Activated CD8-positive, alpha-beta T cell treated with anti-CD3 and anti-CD28 coated beads, Interleukin-2, amount 10 ng/mL, durations not matched to agents 7 days and 5 days (primary cell): ENCODE data around the gene OPN1SW. TPM values are rescaled to one million over a fixed set of nuclear protein-coding genes. Genes with fewer than 3 reads are reported as not detected.

Source experiments
- ATAC-seq: fragments of 150-1000 bp; cut with Tn5 transposase; one replicate; pipeline ENCODE4 v1.10.0; 2021; ENCODE audit warnings: moderate library complexity
- CTCF ChIA-PET: fragments of 350-600 bp; sonication (Branson Sonifier 250); formaldehyde crosslinking; loops from one replicate; lab custom pipeline; 2021; ENCODE audit warnings: antibody characterized with exemption; lab: Charles Lee
- POLR2A ChIA-PET: fragments of 350-600 bp; sonication (Branson Sonifier 250); formaldehyde crosslinking; loops from one replicate; lab custom pipeline; 2021; ENCODE audit warnings: antibody characterized with exemption; lab: Charles Lee
- DNase-seq: peaks from one replicate; pipeline ENCODE4 v3.0.0-alpha.2; 2020
- H3K27ac Mint-ChIP-seq: one replicate; pipeline ENCODE4 v1.8.0; 2021; ENCODE audit warnings: mild to moderate bottlenecking, mixed read lengths
- H3K27me3 Mint-ChIP-seq: one replicate; pipeline ENCODE4 v1.8.0; 2021; ENCODE audit warnings: low read depth, mixed read lengths
- H3K36me3 Mint-ChIP-seq: one replicate; pipeline ENCODE4 v1.8.0; 2021; ENCODE audit warnings: low read depth, mixed read lengths
- H3K4me1 Mint-ChIP-seq: one replicate; pipeline ENCODE4 v1.8.0; 2021; ENCODE audit warnings: low read depth, mixed read lengths
- H3K4me3 Mint-ChIP-seq: one replicate; pipeline ENCODE4 v1.8.0; 2021; ENCODE audit warnings: mild to moderate bottlenecking, mixed read lengths
- H3K9me3 Mint-ChIP-seq: one replicate; pipeline ENCODE4 v1.8.0; 2022; ENCODE audit warnings: mixed read lengths; ENCODE audit not compliant: insufficient read depth
- total RNA-seq, 2 experiments: library from RNA; stranded (reverse); gene quantifications; one replicate each; pipeline ENCODE4 v1.2.3, GENCODE V29; 2021

The OPN1SW gene
- total RNA-seq, 2 experiments from 2014 or later: not detected

DNA sequence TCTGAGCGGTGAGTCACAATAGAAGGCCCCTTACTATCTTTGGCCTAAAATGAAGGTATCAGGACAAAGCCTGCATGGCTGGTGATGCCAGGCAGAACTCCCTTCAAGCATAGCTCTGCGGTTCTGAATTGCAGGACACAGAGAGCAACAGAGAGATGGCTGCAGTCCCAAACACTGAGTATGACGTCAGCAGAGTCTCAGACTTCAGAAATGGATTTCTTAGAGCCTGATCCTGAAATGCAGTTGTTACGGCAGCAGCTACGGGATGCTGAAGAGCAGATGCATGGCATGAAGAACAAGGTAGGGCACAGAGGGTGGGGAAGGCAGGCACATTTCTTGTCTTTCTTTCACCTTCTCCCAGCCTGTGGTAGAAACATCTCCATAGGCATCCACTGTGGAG lies 29.6 kb upstream of the OPN1SW start:
- ChIA-PET POLR2A (no interaction called here), CTCF (no interaction called here)
- H3K4me1 Mint-ChIP-seq: no peaks in the 10 kb centered on the region
- H3K9me3 Mint-ChIP-seq: no peaks in the 10 kb centered on the region
- no peak for DNase-seq
- H3K27ac Mint-ChIP-seq: no peak overlapping the region
- H3K36me3 Mint-ChIP-seq: no peaks in the 10 kb centered on the region
- ATAC-seq: no peak
- no peak overlapping the region for H3K4me3 Mint-ChIP-seq
- no peaks in the 10 kb centered on the region for H3K27me3 Mint-ChIP-seq

DNA sequence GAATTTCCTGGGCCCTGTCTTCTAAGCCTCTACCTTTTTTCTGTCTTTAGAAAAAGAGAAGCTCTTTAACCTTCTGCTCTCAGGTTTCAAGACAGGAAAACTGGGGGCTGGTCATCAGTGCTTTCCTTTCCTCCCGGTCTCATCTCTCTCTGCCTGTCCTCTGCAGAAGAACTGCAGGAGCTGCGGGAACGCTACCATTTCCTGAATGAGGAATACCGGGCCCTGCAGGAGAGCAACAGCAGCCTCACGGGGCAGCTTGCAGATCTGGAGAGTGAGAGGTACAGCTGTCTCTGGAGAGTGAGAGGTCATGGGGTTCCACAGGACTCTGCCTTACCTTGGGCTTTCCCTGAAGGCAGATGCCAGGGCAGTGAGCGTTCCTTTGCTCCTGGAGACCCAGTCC lies 28.9 kb upstream of the OPN1SW start:
- no peaks in the 10 kb centered on the region for H3K27me3 Mint-ChIP-seq
- no peak for DNase-seq
- H3K4me3 Mint-ChIP-seq: no peak overlapping the region
- no peak for ATAC-seq
- ChIA-PET CTCF (interaction anchor here (1.1 to 1.2 kb wide), 2 partner anchors 10 to 58 kb away, joined by 3 to 5 read pairs; partner anchors contain the start of gene ATP6V1F), POLR2A (no interaction called here)
- H3K36me3 Mint-ChIP-seq: no peaks in the 10 kb centered on the region
- H3K27ac Mint-ChIP-seq: no peak overlapping the region
- H3K4me1 Mint-ChIP-seq: no peaks in the 10 kb centered on the region
- H3K9me3 Mint-ChIP-seq: no peaks in the 10 kb centered on the region

DNA sequence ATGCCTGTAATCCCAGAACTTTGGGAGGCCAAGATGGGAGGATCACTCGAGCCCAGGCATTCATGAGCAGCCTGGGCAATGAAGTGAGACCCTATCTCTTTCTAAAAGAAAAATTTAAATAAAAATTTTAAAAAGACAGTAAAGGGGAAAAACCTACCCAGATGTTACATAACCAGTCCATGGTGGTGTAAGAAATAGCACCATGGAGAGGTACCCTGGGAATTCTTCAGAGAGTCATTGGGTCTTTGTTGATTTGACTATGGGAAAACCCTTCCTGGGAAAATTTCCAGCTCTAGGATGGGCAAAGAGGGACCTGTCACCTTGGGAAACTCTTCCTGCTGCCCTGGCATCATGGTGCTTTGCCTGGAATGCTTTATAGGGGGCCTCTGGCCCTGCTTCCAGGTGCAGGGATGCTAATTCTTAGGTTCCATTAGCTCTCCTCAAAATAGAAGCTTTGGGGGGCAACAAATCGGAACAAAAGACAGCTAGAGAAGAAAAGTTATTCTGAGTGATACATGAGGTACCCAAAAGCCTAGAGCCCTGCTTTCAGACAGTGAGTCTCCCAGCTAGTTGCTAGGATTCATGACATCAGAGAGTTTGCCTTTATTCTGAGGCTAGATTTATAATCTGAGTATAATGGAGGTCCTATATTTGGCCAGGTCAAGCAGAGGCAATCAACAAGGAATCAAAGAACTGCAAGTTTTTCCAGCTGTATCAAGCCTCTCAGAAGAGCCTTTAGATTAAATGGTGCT lies 26.2 kb upstream of the OPN1SW start:
- ChIA-PET CTCF (interaction anchor here (1.1 to 1.7 kb wide), 3 partner anchors 15 to 290 kb away, joined by 3 to 6 read pairs (median 3); no protein-coding TSS in a partner anchor), POLR2A (interaction anchor here (1.4 kb wide), 1 partner anchor 11 kb away, joined by 4 read pairs; no protein-coding TSS in a partner anchor)
- H3K4me3 Mint-ChIP-seq: no peak overlapping the region
- no peaks in the 10 kb centered on the region for H3K4me1 Mint-ChIP-seq
- H3K36me3 Mint-ChIP-seq: no peaks in the 10 kb centered on the region
- no peaks in the 10 kb centered on the region for H3K27me3 Mint-ChIP-seq
- DNase-seq: no peak
- no peak for ATAC-seq
- no peaks in the 10 kb centered on the region for H3K9me3 Mint-ChIP-seq
- H3K27ac Mint-ChIP-seq: no peak overlapping the region

DNA sequence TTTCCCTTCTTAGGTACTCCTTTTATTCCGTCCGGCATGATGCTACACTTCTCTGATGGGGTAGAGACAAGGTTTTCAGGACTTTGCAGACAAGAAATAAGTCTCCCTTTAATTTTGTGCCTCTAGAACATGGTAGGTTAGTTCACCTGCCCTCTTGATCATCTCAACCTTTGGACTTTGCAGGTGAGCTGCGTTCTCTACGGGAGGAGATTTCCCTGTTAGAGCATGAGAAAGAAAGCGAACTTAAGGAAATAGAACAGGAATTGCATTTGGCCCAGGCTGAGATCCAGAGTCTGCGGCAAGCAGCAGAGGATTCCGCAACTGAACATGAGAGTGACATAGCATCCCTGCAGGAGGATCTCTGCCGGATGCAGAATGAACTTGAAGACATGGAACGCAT lies 25.4 kb upstream of the OPN1SW start:
- H3K36me3 Mint-ChIP-seq: no peaks in the 10 kb centered on the region
- POLR2A ChIA-PET: interaction anchor here (1.4 kb wide), 1 partner anchor 10 kb away, joined by 4 read pairs; no protein-coding TSS in a partner anchor
- H3K27me3 Mint-ChIP-seq: no peaks in the 10 kb centered on the region
- DNase-seq (no peak), ATAC-seq (no peak)
- no peaks in the 10 kb centered on the region for H3K9me3 Mint-ChIP-seq
- H3K27ac Mint-ChIP-seq: no peak overlapping the region
- CTCF ChIA-PET: interaction anchor here (1.1 kb wide), 1 partner anchor 14 kb away, joined by 3 read pairs; no protein-coding TSS in a partner anchor
- no peak overlapping the region for H3K4me3 Mint-ChIP-seq
- H3K4me1 Mint-ChIP-seq: no peaks in the 10 kb centered on the region

DNA sequence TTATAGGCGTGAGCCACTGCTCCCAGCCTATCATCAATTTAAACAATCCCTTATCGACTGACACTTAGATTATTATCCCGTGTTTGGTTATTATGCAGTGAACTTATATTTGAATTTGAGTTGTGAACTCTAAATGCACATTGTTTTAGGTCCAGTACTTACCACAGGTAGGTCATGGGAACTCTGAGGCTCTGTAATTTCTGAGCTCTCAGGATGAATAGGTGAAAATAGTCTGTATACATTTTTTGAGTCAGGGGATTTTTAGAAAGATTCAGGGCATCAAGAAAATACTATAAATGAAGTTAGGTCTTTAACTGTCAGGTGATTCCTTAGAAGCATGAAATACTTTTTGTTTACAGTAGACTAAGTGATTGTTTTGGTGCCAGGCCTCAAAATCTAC lies 25.0 kb upstream of the OPN1SW start:
- no peaks in the 10 kb centered on the region for H3K9me3 Mint-ChIP-seq

DNA sequence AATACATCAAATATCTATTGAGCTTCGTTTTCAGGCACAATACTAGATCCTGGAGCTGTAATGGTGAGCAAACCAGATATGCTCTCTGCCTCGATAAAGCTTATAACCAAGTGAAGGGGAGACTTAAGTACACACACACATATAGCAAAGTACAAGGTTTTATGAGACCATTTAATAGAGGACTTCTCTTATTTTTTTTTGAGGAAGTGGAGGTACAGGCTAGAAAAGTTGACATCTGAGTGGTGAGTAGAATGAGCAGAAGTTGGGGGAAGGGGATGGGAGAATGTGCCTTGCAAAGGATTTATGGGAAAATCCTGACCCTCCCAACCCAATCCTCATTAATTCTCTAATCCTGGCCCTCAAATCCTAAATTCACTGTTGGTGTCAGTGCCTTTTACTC lies 23.9 kb upstream of the OPN1SW start:
- Mint-ChIP-seq H3K4me1 (no peaks in the 10 kb centered on the region), H3K27me3 (no peaks in the 10 kb centered on the region), H3K27ac (no peak overlapping the region), H3K9me3 (no peaks in the 10 kb centered on the region), H3K4me3 (no peak overlapping the region), H3K36me3 (no peaks in the 10 kb centered on the region)
- DNase-seq (no peak), ATAC-seq (no peak)
- POLR2A ChIA-PET: no interaction called here
- CTCF ChIA-PET: no interaction called here

More for the DNA sequence above, 25.0 kb upstream of the OPN1SW start:
- DNase-seq (no peak), ATAC-seq (no peak)
- Mint-ChIP-seq H3K4me3 (no peak overlapping the region), H3K27ac (no peak overlapping the region), H3K4me1 (no peaks in the 10 kb centered on the region), H3K36me3 (no peaks in the 10 kb centered on the region), H3K27me3 (no peaks in the 10 kb centered on the region)
- CTCF ChIA-PET: no interaction called here
- POLR2A ChIA-PET: no interaction called here

DNA sequence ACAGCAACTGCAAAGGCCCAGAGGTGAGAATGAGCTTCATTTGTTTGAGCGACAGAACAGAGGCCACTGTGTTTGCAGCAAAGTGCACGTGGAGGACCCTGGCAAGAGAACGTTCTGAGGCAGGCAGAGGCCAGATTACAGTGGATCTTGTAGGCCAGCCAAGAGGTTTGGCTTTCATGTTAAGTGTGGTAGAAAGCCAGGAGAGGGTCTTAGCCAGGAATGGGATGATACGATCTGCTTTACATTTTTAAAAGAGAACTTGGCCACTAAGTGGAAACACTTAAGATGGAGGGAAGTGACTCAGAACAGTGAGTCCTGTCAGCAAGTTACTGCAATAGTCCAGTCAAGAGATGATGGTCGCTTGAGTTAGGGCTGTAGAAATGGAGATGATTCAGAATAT lies 20.7 kb upstream of the OPN1SW start:
- Mint-ChIP-seq H3K27ac (no peak overlapping the region), H3K9me3 (no peaks in the 10 kb centered on the region), H3K4me3 (no peak overlapping the region), H3K27me3 (no peaks in the 10 kb centered on the region), H3K4me1 (peaks cover 12% of the 10 kb centered on the region), H3K36me3 (no peaks in the 10 kb centered on the region)
- ATAC-seq: no peak
- ChIA-PET POLR2A (no interaction called here), CTCF (interaction anchor here (1.2 to 1.4 kb wide), 3 partner anchors 35 to 87 kb away, joined by 3 to 6 read pairs (median 3); no protein-coding TSS in a partner anchor)
- no peak for DNase-seq

DNA sequence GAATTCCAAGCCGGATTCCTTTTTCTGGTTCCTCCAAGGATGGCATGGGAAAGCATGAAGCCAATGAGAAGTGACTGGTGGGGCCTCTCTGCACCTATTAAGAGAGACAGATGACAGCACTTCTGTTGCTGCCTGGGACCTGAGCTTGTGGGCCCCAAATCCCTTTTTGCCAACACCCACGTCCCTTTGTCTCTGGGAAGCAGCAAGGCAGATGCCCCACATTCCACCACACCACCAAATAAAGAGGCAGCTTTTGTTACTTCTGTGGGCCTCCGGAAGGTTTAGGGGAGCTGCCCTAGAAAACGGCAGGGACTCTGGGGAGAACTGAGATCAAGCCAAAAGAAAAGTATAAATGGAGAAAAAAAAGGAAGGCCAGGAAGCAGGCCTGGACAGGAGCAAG lies 19.5 kb upstream of the OPN1SW start:
- H3K27ac Mint-ChIP-seq: no peak overlapping the region
- H3K27me3 Mint-ChIP-seq: peaks cover 4% of the 10 kb centered on the region
- CTCF ChIA-PET: interaction anchor here (1.0 to 1.4 kb wide), 4 partner anchors 9 to 89 kb away, joined by 3 to 8 read pairs (median 4); no protein-coding TSS in a partner anchor
- ATAC-seq (no peak), DNase-seq (no peak)
- no peaks in the 10 kb centered on the region for H3K36me3 Mint-ChIP-seq
- H3K4me3 Mint-ChIP-seq: no peak overlapping the region
- POLR2A ChIA-PET: no interaction called here
- peaks cover 16% of the 10 kb centered on the region for H3K4me1 Mint-ChIP-seq
- H3K9me3 Mint-ChIP-seq: no peaks in the 10 kb centered on the region

DNA sequence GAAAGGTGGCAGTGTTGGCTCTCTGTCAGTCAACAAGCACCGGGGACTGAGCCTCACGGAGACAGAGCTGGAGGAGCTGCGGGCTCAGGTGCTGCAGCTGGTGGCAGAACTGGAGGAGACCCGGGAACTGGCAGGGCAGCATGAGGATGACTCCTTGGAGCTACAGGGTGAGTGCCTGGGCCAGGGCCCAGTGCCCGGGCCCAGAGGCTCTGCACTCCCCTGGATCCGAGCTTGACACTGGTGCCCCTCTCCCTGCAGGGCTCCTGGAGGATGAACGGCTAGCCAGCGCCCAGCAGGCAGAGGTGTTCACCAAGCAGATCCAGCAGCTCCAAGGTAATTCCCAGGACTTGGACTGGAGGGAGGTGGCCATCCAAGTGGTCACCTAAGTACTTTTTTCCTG lies 18.8 kb upstream of the OPN1SW start:
- DNase-seq (no peak), ATAC-seq (no peak)
- POLR2A ChIA-PET: no interaction called here
- CTCF ChIA-PET: interaction anchor here (0.7 to 1.6 kb wide), 5 partner anchors 10 to 297 kb away, joined by 3 to 8 read pairs (median 3); partner anchors contain the start of gene ATP6V1F
- Mint-ChIP-seq H3K4me1 (peaks cover 16% of the 10 kb centered on the region), H3K36me3 (no peaks in the 10 kb centered on the region), H3K4me3 (no peak overlapping the region), H3K27ac (no peak overlapping the region), H3K9me3 (no peaks in the 10 kb centered on the region), H3K27me3 (peaks cover 9% of the 10 kb centered on the region)

DNA sequence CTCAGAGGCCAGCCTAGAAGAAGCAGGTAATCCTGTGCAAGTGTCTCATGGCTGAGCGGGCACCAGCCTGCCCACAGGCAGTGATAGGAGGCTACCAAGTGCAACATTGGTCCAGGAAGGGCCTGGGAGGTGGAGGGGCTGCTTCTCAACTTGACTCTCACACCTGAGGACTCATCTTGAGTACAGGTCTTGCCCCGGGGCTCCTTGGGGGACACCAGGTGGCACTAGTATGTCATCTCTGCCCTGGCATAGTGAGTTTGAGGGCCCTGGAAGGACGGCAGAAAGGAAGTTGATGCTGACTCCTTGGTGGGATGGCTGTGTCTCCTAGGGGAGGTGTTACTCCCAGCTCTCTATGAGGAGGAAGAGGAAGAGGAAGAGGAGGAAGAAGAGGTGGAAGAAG lies 18.4 kb upstream of the OPN1SW start:
- no peak overlapping the region for H3K4me3 Mint-ChIP-seq
- CTCF ChIA-PET: interaction anchor here (0.7 to 1.6 kb wide), 5 partner anchors 10 to 298 kb away, joined by 3 to 8 read pairs (median 3); partner anchors contain the start of gene ATP6V1F
- DNase-seq (peak; percentile 54), ATAC-seq (no peak)
- H3K36me3 Mint-ChIP-seq: no peaks in the 10 kb centered on the region
- H3K27me3 Mint-ChIP-seq: peaks cover 13% of the 10 kb centered on the region
- no peaks in the 10 kb centered on the region for H3K9me3 Mint-ChIP-seq
- POLR2A ChIA-PET: no interaction called here
- no peak overlapping the region for H3K27ac Mint-ChIP-seq
- H3K4me1 Mint-ChIP-seq: peaks cover 16% of the 10 kb centered on the region

DNA sequence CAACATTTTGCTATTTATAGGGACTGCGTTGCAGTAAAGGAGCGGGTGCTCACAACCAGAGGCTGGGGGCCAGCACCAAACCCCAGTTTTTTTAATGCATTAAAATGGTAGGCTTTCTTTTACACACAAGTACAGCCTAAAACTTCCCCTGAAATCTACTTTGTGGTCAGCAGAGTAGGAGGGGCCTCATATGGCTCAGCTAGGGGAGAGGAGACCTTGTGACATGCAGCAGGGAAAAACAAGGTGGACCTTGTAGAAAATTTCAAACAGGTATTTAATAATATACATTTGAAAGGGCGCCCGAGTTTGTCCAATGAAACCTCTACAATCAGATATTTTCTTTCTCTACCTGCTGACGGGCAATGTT lies 17.6 kb upstream of the OPN1SW start:
- ATAC-seq (no peak), DNase-seq (no peak)
- Mint-ChIP-seq H3K4me1 (peaks cover 16% of the 10 kb centered on the region), H3K27me3 (peaks cover 18% of the 10 kb centered on the region), H3K27ac (no peak overlapping the region), H3K4me3 (no peak overlapping the region), H3K9me3 (no peaks in the 10 kb centered on the region), H3K36me3 (no peaks in the 10 kb centered on the region)
- POLR2A ChIA-PET: no interaction called here
- CTCF ChIA-PET: interaction anchor here (1.6 kb wide), 1 partner anchor 88 kb away, joined by 3 read pairs; no protein-coding TSS in a partner anchor

DNA sequence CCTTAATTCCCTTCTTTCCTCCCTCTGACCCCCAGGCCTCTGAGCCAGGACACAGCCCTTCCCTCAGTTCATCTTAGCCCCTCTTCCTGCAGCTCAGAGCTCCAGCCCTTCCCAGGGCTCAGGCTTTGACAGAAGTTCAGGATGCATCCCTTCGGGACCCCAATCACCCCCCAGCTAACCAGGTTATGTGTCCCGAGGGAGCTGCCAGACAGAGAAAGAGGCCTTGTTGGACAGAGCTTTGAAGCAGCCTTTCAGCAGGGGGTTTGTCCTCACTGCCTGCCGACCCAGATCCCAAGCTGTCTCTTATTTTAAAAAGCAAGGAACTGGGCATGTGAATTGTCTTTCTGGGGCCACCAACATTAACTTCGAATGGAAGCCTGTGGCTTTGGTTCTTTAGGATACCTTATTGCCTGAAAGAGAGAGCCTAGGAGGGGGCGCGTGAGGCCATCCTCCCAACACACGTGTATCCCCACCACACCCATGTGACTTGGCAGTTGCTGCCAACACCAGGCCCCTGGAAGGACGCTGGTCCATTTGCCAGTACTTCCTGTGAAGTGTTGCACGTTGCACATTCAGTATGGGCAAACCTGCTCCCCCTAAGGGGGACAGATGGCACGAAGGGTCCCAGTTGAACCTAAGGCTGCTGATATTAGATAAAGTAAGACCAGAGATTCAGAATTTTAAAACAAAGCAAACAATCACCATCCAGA lies 17.0 kb upstream of the OPN1SW start:
- Mint-ChIP-seq H3K27ac (no peak overlapping the region), H3K4me3 (peak overlapping the region; percentile 26), H3K4me1 (peaks cover 16% of the 10 kb centered on the region), H3K27me3 (peaks cover 18% of the 10 kb centered on the region), H3K9me3 (no peaks in the 10 kb centered on the region), H3K36me3 (no peaks in the 10 kb centered on the region)
- ChIA-PET CTCF (no interaction called here), POLR2A (interaction anchor here (0.6 kb wide), 1 partner anchor 87 kb away, joined by 3 read pairs; no protein-coding TSS in a partner anchor)
- no peak for ATAC-seq
- no peak for DNase-seq
